Measurements from ENCODE around the gene C1QBP. TPM values are rescaled to one million over a fixed set of nuclear protein-coding genes. Genes with fewer than 3 reads are reported as not detected.

Gene C1QBP
- total and polyA plus RNA-seq, 2 of the 8 experiments (the other 6 are each of a cell fraction or from before 2014, with no cell fraction given), result 355 to 454 TPM

- Histone ChIP-seq H3K14ac (ENCODE audit: insufficient read length) (no peak overlapping the region), H2AFZ (ENCODE audit: low read length) (no peak overlapping the region), H2BK120ac (replicated peaks; ENCODE audit: low read depth, low read length) (no peak overlapping the region), H3K27ac (ENCODE audit: low read depth, low read length) (no peak overlapping the region), H4K91ac (replicated peaks; ENCODE audit: insufficient read length, low read length) (no peak overlapping the region), H3K23me2 (ENCODE audit: low read depth, low read length) (peaks cover 2% of the 10 kb centered on the region; the same call in 1 of the 2 replicates), H3K4me1 (replicated peaks in 1 of 4; ENCODE audit: control insufficient read depth in 3 of 4, insufficient read depth in 4 of 4, low read length in 3 of 4) (peaks cover 0 to 9% (median 6%) of the 10 kb centered on the region in 4 experiments; a peak in 3 of 7 replicates), H3K36me3 (ENCODE audit: control insufficient read depth in 2 of 4, insufficient read depth in 4 of 4, low read length in 3 of 4) (peaks cover 0 to 9% (median 7%) of the 10 kb centered on the region in 4 experiments), H3K18ac (ENCODE audit: extremely low read depth, low read length) (no peak overlapping the region), H3K4me2 (ENCODE audit: insufficient read depth in 1 of 2, low read depth in 2 of 2, low read length in 2 of 2) (peak overlapping the region; percentile 89 to 91; a peak in 3 of 4 replicates), H2BK5ac (ENCODE audit: low read depth, low read length) (no peak overlapping the region), H3K9me3 (ENCODE audit: insufficient read depth in 2 of 2, low read depth in 1 of 2, low read length in 1 of 2) (no peaks in the 10 kb centered on the region), H3K79me2 (ENCODE audit: control insufficient read depth in 1 of 2, insufficient read depth in 2 of 2, low read length in 2 of 2) (peaks cover 46 to 67% of the 10 kb centered on the region in 2 experiments), H3K4me3 (ENCODE audit: extremely low read depth in 1 of 4, insufficient read depth in 2 of 4, low read depth in 3 of 4, low read length in 4 of 4) (peak overlapping the region in 1 of 4 experiments; percentile 100; a peak in 3 of 8 replicates), H4K8ac (ENCODE audit: extremely low read depth, insufficient read depth, low read length) (no peak overlapping the region), H3K27me3 (replicated peaks in 1 of 4; ENCODE audit: control insufficient read depth in 3 of 4, extremely low read depth in 1 of 4, insufficient read depth in 3 of 4, low read length in 3 of 4) (no peaks in the 10 kb centered on the region), H2BK12ac (ENCODE audit: low read depth, low read length) (no peak overlapping the region), H2AK5ac (ENCODE audit: low read depth, low read length) (no peak overlapping the region), H4K20me1 (replicated peaks in 1 of 2; ENCODE audit: control insufficient read depth in 1 of 2, insufficient read depth in 2 of 2, low read length in 2 of 2) (peaks cover 13 to 18% of the 10 kb centered on the region in 2 experiments), H2BK20ac (ENCODE audit: low read length) (no peak overlapping the region), H3K79me1 (ENCODE audit: low read depth, low read length) (peaks cover 7% of the 10 kb centered on the region; the same call in 1 of the 2 replicates), H3K4ac (replicated peaks; ENCODE audit: insufficient read length, low read depth, low read length) (no peak overlapping the region), H3K9ac (replicated peaks in 1 of 4; ENCODE audit: extremely low read depth in 1 of 4, low read depth in 3 of 4, low read length in 3 of 4) (no peak overlapping the region; a peak in 1 of 7 replicates), H3K56ac (replicated peaks; ENCODE audit: insufficient read length, low read depth, low read length) (no peak overlapping the region), H2BK15ac (ENCODE audit: low read length) (no peak overlapping the region), H4K5ac (ENCODE audit: insufficient read length, low read depth, low read length) (no peak overlapping the region), H3K23ac (ENCODE audit: insufficient read length) (no peak overlapping the region)
- FAIRE-seq (no peak), DNase-seq (ENCODE audit: low read depth in 1 of 2, low spot score in 2 of 2) (no peak)
- CTCF ChIA-PET (ENCODE audit: partially characterized antibody), result interaction anchor here (0.9 to 1.8 kb wide), 2 partner anchors 20 to 35 kb away, joined by 3 to 4 read pairs; partner anchors contain the start of gene DERL2
- no peak for TF ChIP-seq SP2 (IDR thresholded peaks at IDR 0.05; ENCODE audit: low read length)
- no peak for TF ChIP-seq TAF7 (optimal IDR thresholded peaks at IDR 0.05; ENCODE audit: borderline replicate concordance, low read depth, low read length)
- TF ChIP-seq RAD21 (IDR thresholded peaks at IDR 0.05 in 1 of 2, conservative IDR thresholded peaks at IDR 0.05 in 1 of 2; ENCODE audit: low read depth in 2 of 2, low read length in 2 of 2), result no peak
- no peak for TF ChIP-seq CEBPB (IDR thresholded peaks at IDR 0.05; ENCODE audit: low read depth, low read length)
- POLR2A ChIA-PET (ENCODE audit: partially characterized antibody), result interaction anchor here (1.0 to 4.1 kb wide), 11 partner anchors 9 to 58 kb away, joined by 3 to 19 read pairs (median 4); partner anchors contain the start of genes C1QBP, DERL2, MIS12 and NUP88
- WGBS, 2 experiments (ENCODE audit: extremely low coverage in 1 of 2, insufficient coverage in 1 of 2, insufficient read length in 1 of 2, insufficient replicate concordance in 2 of 2, low coverage in 1 of 2, low lambda C conversion rate in 2 of 2, missing lambda C conversion rate in 1 of 2), result 90% methylated on average over 4 of the region's 4 CpGs; no CpG with 5 or more reads in 1 of the 2 experiments
These were observed 27.3 kb upstream of the C1QBP start for GRCh38 chr17:5466295-5466694.

Measured in H1 (cell line).